WERI-Rb-1 (cell line): ENCODE measurements around the gene NEO1.
A peak's percentile ranks its signal among the peaks of the same experiment; 100 is the strongest.

Source experiments
- DNase-seq: peaks from one replicate; pipeline ENCODE4 v3.0.0-alpha.2; 2020
- H3K27ac ChIP-seq: fragments of 250-450 bp; sonication (Bioruptor Pico); 2 replicates; pipeline ENCODE4 v1.5.1; 2020; ENCODE audit warnings: mild to moderate bottlenecking, moderate library complexity
- H3K27me3 ChIP-seq: fragments of 250-450 bp; sonication (Bioruptor Pico); 2 replicates; pipeline ENCODE4 v1.5.1; 2021; ENCODE audit warnings: mild to moderate bottlenecking, low read depth, moderate library complexity; ENCODE audit not compliant: insufficient read depth, severe bottlenecking
- H3K36me3 ChIP-seq: fragments of 250-450 bp; sonication (Bioruptor Pico); 2 replicates; pipeline ENCODE4 v1.5.1; 2020; ENCODE audit warnings: mild to moderate bottlenecking, moderate library complexity
- H3K4me3 ChIP-seq: 2 replicates; pipeline ENCODE4 v1.5.1; 2011; ENCODE audit warnings: low read depth, mild to moderate bottlenecking, control low read depth, low read length
- H3K9me3 ChIP-seq: fragments of 250-450 bp; sonication (Bioruptor Pico); 2 replicates; pipeline ENCODE4 v1.5.1; 2021; ENCODE audit warnings: mild to moderate bottlenecking, moderate library complexity; ENCODE audit not compliant: severe bottlenecking
- CTCF ChIP-seq: IDR thresholded peaks from 2 replicates; pipeline ENCODE4 v1.5.1; 2011; ENCODE audit warnings: low read depth, mild to moderate bottlenecking, control low read depth, inconsistent platforms, low read length

The NEO1 gene

DNA sequence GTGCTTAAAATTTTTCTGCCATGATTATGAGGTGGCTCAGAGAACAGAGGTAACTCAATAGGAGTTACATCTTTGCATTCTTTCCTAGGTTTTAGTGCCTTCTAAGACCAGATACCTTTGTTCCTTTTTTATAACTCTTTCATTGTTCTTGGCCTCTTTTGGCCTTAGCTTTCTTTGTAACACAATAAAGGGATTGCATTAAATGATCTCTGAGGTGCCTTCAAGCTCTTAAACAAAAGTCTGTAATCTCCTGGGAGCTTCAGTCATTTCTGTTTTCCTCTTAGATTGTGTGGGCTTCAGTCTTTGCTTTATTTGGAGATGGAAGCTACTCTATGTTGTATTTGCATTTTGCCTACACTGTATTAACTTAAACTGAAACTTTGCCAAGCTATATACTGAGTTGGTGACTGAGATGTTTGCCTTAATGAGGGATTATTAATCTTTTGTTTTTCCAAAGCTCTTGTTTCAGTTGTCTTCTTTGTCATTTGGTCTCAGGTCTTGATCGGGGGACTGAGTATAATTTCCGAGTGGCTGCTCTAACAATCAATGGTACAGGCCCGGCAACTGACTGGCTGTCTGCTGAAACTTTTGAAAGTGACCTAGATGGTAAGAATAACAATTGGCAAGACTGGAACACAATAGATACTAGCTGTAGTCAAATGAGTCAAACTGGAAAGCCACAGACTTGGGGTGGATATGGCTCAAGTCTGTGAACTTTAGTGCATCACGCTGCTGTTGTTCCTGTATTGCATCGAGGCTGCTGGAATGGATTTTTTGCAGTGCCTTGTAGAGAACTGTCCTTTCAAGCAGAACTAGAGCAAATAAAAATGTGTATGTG lies 206.2 kb downstream of the NEO1 start:
- DNase-seq, result no peak
- no peak for TF ChIP-seq CTCF
- peaks cover 70% of the 10 kb centered on the region for H3K36me3 ChIP-seq
- no peak overlapping the region for H3K4me3 ChIP-seq
- H3K27me3 ChIP-seq, result no peaks in the 10 kb centered on the region
- H3K9me3 ChIP-seq, result no peaks in the 10 kb centered on the region
- no peak overlapping the region for H3K27ac ChIP-seq

DNA sequence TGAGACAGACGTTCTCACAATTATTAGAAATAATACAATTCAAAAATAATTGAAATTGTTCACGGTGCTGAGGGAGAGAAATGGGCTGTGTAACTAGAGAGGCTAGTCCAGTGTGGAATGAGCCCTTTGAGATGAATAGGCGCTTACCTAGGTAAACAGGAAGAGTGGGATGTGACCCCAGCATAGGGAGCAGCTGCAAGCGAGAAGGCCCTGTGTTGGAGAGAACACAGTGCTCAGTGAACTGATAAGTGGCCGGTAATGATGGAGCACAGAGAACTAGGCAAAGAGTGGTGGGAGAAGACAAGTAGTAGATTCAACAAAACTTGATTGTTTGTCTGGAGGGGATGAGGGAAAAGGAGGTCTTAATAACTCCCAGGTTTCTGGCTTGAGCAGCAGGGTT lies 212.6 kb downstream of the NEO1 start:
- Histone ChIP-seq H3K27ac (no peak overlapping the region), H3K4me3 (no peak overlapping the region), H3K36me3 (peaks cover 46% of the 10 kb centered on the region), H3K27me3 (no peaks in the 10 kb centered on the region), H3K9me3 (no peaks in the 10 kb centered on the region)
- no peak for TF ChIP-seq CTCF
- no peak for DNase-seq

DNA sequence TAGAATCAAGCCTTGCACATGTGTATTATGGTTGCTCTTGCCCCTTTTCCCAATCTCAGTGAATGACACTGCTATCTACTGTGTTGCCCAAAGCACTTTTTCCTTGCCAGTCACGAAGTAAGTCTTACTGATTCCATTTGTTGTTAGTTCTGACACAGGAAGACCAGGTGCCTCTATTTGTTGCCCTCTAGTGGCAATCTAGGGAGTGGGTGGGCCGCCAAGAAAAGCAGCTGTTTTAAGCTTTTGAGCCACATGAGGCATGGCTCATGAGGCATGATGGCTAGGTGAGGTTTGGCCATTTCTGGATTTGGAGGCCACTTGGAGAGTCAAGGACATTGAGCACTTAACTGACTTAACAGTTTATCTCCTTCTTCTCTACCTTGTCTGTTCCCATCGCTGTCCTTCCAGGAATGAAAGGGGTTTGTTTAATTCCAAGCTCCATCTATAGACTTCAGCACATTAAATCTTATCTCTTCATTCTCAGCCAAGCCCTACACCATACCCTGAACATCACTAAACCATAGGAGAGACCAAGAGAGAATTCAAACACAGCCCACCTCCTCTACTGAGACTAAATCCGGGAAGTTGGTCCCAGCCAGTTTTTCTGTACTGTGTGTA lies 213.4 kb downstream of the NEO1 start:
- DNase-seq, result peak; percentile 59
- Histone ChIP-seq H3K27ac (no peak overlapping the region), H3K9me3 (no peaks in the 10 kb centered on the region), H3K36me3 (peaks cover 48% of the 10 kb centered on the region), H3K4me3 (no peak overlapping the region), H3K27me3 (no peaks in the 10 kb centered on the region)
- peak; percentile 70 for TF ChIP-seq CTCF

DNA sequence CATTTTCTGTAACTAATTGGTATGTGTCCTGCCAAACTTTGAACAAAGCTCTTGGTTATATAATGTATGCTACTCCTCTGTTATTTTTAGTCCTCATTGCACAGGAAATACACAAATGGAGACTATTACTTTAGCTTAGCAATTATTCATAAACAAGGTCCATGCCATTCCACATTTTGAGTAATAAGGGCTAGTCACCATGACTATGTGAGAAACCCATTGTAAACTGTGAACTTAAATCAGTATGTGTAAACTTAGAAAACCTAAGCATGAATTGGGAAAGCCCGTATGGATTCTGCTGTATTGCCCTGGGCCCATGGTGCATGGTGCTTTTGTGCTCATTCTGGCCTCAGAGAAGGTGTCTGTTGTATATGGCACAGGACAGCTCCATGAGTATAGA lies 216.2 kb downstream of the NEO1 start:
- no peak overlapping the region for H3K4me3 ChIP-seq
- no peaks in the 10 kb centered on the region for H3K27me3 ChIP-seq
- no peak for TF ChIP-seq CTCF
- H3K27ac ChIP-seq, result no peak overlapping the region
- H3K36me3 ChIP-seq, result peaks cover 59% of the 10 kb centered on the region
- DNase-seq, result no peak
- H3K9me3 ChIP-seq, result no peaks in the 10 kb centered on the region

- no peak for TF ChIP-seq CTCF
- no peaks in the 10 kb centered on the region for H3K9me3 ChIP-seq
- H3K27me3 ChIP-seq, result no peaks in the 10 kb centered on the region
- H3K36me3 ChIP-seq, result peaks cover 69% of the 10 kb centered on the region
- DNase-seq, result no peak
- H3K27ac ChIP-seq, result no peak overlapping the region
- no peak overlapping the region for H3K4me3 ChIP-seq
Measured at GRCh38 chr15:73270366-73271097, 218.3 kb downstream of the NEO1 start.
